ENCODE results near the gene SFMBT2. TPM values are rescaled to one million over a fixed set of nuclear protein-coding genes. Genes with fewer than 3 reads are reported as not detected.

Gene SFMBT2
- total RNA-seq, 1 experiment from 2014 or later: 14.3 TPM

- TF ChIP-seq, protein P1, sequence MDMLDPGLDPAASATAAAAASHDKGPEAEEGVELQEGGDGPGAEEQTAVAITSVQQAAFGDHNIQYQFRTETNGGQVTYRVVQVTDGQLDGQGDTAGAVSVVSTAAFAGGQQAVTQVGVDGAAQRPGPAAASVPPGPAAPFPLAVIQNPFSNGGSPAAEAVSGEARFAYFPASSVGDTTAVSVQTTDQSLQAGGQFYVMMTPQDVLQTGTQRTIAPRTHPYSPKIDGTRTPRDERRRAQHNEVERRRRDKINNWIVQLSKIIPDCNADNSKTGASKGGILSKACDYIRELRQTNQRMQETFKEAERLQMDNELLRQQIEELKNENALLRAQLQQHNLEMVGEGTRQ (CRISPR knock-in tag; IDR thresholded peaks at IDR 0.05): no peak
- TF ChIP-seq GTF2I (CRISPR knock-in tag; conservative IDR thresholded peaks at IDR 0.05) (no peak), E2F1 (CRISPR knock-in tag; IDR thresholded peaks at IDR 0.05) (no peak), HMGXB4 (CRISPR knock-in tag; IDR thresholded peaks at IDR 0.05) (no peak), NFYB (CRISPR knock-in tag; conservative IDR thresholded peaks at IDR 0.05; ENCODE audit: low read depth) (no peak), IRF2 (CRISPR knock-in tag; IDR thresholded peaks at IDR 0.05; ENCODE audit: borderline replicate concordance, low read depth) (no peak), CREB1 (CRISPR knock-in tag; IDR thresholded peaks at IDR 0.05) (no peak), CBFB (CRISPR knock-in tag; IDR thresholded peaks at IDR 0.05; ENCODE audit: low read depth) (no peak), HMGA2 (CRISPR knock-in tag; IDR thresholded peaks at IDR 0.05) (no peak)
- TF ChIP-seq, protein P2, sequence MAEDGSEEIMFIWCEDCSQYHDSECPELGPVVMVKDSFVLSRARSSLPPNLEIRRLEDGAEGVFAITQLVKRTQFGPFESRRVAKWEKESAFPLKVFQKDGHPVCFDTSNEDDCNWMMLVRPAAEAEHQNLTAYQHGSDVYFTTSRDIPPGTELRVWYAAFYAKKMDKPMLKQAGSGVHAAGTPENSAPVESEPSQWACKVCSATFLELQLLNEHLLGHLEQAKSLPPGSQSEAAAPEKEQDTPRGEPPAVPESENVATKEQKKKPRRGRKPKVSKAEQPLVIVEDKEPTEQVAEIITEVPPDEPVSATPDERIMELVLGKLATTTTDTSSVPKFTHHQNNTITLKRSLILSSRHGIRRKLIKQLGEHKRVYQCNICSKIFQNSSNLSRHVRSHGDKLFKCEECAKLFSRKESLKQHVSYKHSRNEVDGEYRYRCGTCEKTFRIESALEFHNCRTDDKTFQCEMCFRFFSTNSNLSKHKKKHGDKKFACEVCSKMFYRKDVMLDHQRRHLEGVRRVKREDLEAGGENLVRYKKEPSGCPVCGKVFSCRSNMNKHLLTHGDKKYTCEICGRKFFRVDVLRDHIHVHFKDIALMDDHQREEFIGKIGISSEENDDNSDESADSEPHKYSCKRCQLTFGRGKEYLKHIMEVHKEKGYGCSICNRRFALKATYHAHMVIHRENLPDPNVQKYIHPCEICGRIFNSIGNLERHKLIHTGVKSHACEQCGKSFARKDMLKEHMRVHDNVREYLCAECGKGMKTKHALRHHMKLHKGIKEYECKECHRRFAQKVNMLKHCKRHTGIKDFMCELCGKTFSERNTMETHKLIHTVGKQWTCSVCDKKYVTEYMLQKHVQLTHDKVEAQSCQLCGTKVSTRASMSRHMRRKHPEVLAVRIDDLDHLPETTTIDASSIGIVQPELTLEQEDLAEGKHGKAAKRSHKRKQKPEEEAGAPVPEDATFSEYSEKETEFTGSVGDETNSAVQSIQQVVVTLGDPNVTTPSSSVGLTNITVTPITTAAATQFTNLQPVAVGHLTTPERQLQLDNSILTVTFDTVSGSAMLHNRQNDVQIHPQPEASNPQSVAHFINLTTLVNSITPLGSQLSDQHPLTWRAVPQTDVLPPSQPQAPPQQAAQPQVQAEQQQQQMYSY (CRISPR knock-in tag; IDR thresholded peaks at IDR 0.05): no peak
- CTCF ChIA-PET: no interaction called here
- Mint-ChIP-seq H3K36me3 (peaks cover 28% of the 10 kb centered on the region), H3K9me3 (peaks cover 30% of the 10 kb centered on the region), H3K4me3 (no peak overlapping the region), H3K27me3 (ENCODE audit: low read depth) (no peaks in the 10 kb centered on the region; the same call in 1 of the 2 replicates), H3K4me1 (peaks cover 30% of the 10 kb centered on the region), H3K27ac (no peak overlapping the region)
- POLR2A ChIA-PET: interaction anchor here (0.7 kb wide), 1 partner anchor 126 kb away, joined by 3 read pairs; no protein-coding TSS in a partner anchor
- DNase-seq (ENCODE audit: low spot score) (no peak), ATAC-seq (no peak)
Measured at GRCh38 chr10:7445474-7446185, 34.8 kb upstream of the SFMBT2 start.

- TF ChIP-seq IRF2 (CRISPR knock-in tag; IDR thresholded peaks at IDR 0.05; ENCODE audit: borderline replicate concordance, low read depth) (no peak), ELF4 (CRISPR knock-in tag; IDR thresholded peaks at IDR 0.05; ENCODE audit: low read depth) (no peak), ZNF232 (CRISPR knock-in tag; IDR thresholded peaks at IDR 0.05) (no peak), GTF2I (CRISPR knock-in tag; conservative IDR thresholded peaks at IDR 0.05) (no peak), SP1 (CRISPR knock-in tag; conservative IDR thresholded peaks at IDR 0.05) (no peak), ATF1 (CRISPR knock-in tag; IDR thresholded peaks at IDR 0.05) (no peak), SOX15 (CRISPR knock-in tag; IDR thresholded peaks at IDR 0.05) (no peak), NR2C2 (CRISPR knock-in tag; IDR thresholded peaks at IDR 0.05) (no peak), TEAD4 (CRISPR knock-in tag; IDR thresholded peaks at IDR 0.05) (no peak), NFYB (CRISPR knock-in tag; conservative IDR thresholded peaks at IDR 0.05; ENCODE audit: low read depth) (no peak), ZNF121 (CRISPR knock-in tag; IDR thresholded peaks at IDR 0.05) (no peak)
- TF ChIP-seq, protein P3, sequence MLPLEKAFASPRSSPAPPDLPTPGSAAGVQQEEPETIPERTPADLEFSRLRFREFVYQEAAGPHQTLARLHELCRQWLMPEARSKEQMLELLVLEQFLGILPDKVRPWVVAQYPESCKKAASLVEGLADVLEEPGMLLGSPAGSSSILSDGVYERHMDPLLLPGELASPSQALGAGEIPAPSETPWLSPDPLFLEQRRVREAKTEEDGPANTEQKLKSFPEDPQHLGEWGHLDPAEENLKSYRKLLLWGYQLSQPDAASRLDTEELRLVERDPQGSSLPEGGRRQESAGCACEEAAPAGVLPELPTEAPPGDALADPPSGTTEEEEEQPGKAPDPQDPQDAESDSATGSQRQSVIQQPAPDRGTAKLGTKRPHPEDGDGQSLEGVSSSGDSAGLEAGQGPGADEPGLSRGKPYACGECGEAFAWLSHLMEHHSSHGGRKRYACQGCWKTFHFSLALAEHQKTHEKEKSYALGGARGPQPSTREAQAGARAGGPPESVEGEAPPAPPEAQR (CRISPR knock-in tag; IDR thresholded peaks at IDR 0.05): no peak
- TF ChIP-seq, protein P4, sequence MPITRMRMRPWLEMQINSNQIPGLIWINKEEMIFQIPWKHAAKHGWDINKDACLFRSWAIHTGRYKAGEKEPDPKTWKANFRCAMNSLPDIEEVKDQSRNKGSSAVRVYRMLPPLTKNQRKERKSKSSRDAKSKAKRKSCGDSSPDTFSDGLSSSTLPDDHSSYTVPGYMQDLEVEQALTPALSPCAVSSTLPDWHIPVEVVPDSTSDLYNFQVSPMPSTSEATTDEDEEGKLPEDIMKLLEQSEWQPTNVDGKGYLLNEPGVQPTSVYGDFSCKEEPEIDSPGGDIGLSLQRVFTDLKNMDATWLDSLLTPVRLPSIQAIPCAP (CRISPR knock-in tag; IDR thresholded peaks at IDR 0.05): no peak
- TF ChIP-seq, protein P5, sequence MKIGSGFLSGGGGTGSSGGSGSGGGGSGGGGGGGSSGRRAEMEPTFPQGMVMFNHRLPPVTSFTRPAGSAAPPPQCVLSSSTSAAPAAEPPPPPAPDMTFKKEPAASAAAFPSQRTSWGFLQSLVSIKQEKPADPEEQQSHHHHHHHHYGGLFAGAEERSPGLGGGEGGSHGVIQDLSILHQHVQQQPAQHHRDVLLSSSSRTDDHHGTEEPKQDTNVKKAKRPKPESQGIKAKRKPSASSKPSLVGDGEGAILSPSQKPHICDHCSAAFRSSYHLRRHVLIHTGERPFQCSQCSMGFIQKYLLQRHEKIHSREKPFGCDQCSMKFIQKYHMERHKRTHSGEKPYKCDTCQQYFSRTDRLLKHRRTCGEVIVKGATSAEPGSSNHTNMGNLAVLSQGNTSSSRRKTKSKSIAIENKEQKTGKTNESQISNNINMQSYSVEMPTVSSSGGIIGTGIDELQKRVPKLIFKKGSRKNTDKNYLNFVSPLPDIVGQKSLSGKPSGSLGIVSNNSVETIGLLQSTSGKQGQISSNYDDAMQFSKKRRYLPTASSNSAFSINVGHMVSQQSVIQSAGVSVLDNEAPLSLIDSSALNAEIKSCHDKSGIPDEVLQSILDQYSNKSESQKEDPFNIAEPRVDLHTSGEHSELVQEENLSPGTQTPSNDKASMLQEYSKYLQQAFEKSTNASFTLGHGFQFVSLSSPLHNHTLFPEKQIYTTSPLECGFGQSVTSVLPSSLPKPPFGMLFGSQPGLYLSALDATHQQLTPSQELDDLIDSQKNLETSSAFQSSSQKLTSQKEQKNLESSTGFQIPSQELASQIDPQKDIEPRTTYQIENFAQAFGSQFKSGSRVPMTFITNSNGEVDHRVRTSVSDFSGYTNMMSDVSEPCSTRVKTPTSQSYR (CRISPR knock-in tag; IDR thresholded peaks at IDR 0.05): no peak
Measured at GRCh38 chr10:7444551-7445121, 33.8 kb upstream of the SFMBT2 start.

More at GRCh38 chr10:7444551-7445121, 33.8 kb upstream of the SFMBT2 start:
- H3K36me3 Mint-ChIP-seq: peaks cover 20% of the 10 kb centered on the region
- ChIA-PET POLR2A (interaction anchor here (0.5 kb wide), 1 partner anchor 57 kb away, joined by 3 read pairs; no protein-coding TSS in a partner anchor), CTCF (no interaction called here)
- no peak overlapping the region for H3K4me3 Mint-ChIP-seq
- no peak for DNase-seq (ENCODE audit: low spot score)
- no peak for ATAC-seq
- peaks cover 30% of the 10 kb centered on the region for H3K4me1 Mint-ChIP-seq
- 0 out of 2 replicates have a peak overlapping the region, but pooled peaks have one; percentile 28 for H3K27ac Mint-ChIP-seq
- peaks cover 21% of the 10 kb centered on the region for H3K9me3 Mint-ChIP-seq
- H3K27me3 Mint-ChIP-seq (ENCODE audit: low read depth): no peaks in the 10 kb centered on the region; the same call in 1 of the 2 replicates
